ENCODE data around the gene CUBN. TPM values are rescaled to one million over a fixed set of nuclear protein-coding genes. Genes with fewer than 3 reads are reported as not detected.

Gene CUBN
- total and polyA plus RNA-seq, 10 of the 15 experiments (the other 5 are each of a cell fraction or from before 2014, with no cell fraction given), result under 0.01 to 0.14 (median 0.02) TPM; not detected in 6

- TF ChIP-seq SUPT20H (IDR thresholded peaks at IDR 0.05; ENCODE audit: borderline replicate concordance, control insufficient read depth, low read depth, low read length) (no peak), BCL3 (IDR thresholded peaks at IDR 0.05; ENCODE audit: borderline replicate concordance, insufficient read depth, low read depth, low read length, poor library complexity, severe bottlenecking) (no peak), ZNF592 (IDR thresholded peaks at IDR 0.05) (no peak), MYC (IDR thresholded peaks at IDR 0.05; ENCODE audit: insufficient read depth, insufficient read length, insufficient replicate concordance, low read length, severe bottlenecking) (no peak), TBL1XR1 (IDR thresholded peaks at IDR 0.05; ENCODE audit: low read depth, low read length) (no peak), IRF4 (IDR thresholded peaks at IDR 0.05; ENCODE audit: low read depth, low read length) (peak; percentile 72), HSF1 (IDR thresholded peaks at IDR 0.05; ENCODE audit: low read depth, low read length) (no peak), ZBTB40 (IDR thresholded peaks at IDR 0.05; ENCODE audit: borderline replicate concordance) (no peak), ZBTB33 (IDR thresholded peaks at IDR 0.05) (no peak), ZBED1 (IDR thresholded peaks at IDR 0.05; ENCODE audit: borderline replicate concordance) (no peak; the same call in 1 of the 2 replicates), ZNF274 (IDR thresholded peaks at IDR 0.05; ENCODE audit: insufficient read depth, insufficient read length) (no peak), NFYA (IDR thresholded peaks at IDR 0.05; ENCODE audit: borderline replicate concordance, low read depth, low read length) (no peak), CHD1 (IDR thresholded peaks at IDR 0.05; ENCODE audit: low read depth, low read length) (no peak), SUZ12 (IDR thresholded peaks at IDR 0.05; ENCODE audit: unreplicated experiment) (no peak)
Observed at GRCh38 chr10:17023386-17024298, 106.0 kb downstream of the CUBN start (continued).

Measured in GM12878 (cell line).